B cell (primary cell): Measurements from ENCODE around the gene C20orf141. TPM values are rescaled to one million over a fixed set of nuclear protein-coding genes. Genes with fewer than 3 reads are reported as not detected.
A peak's percentile ranks its signal among the peaks of the same experiment; 100 is the strongest.

Source experiments
- ATAC-seq: fragments of 200-7000 bp; cut with Tn5 transposase; one replicate; pipeline ENCODE4 v1.10.0; 2021; ENCODE audit warnings: low read depth, mild to moderate bottlenecking, moderate number of reproducible peaks, moderate library complexity
- CTCF ChIA-PET: fragments of 350-600 bp; sonication (Branson Sonifier 250); formaldehyde crosslinking; loops from one replicate; lab custom pipeline; 2021; ENCODE audit warnings: antibody characterized with exemption, inconsistent platforms; lab: Charles Lee
- POLR2A ChIA-PET: fragments of 350-600 bp; sonication (Branson Sonifier 250); formaldehyde crosslinking; loops from one replicate; lab custom pipeline; 2021; ENCODE audit warnings: antibody characterized with exemption; lab: Charles Lee
- DNase-seq: peaks from one replicate; pipeline ENCODE4 v3.0.0; 2013
- H2AFZ ChIP-seq: 2 replicates; pipeline ENCODE4 v1.6.1; 2012; ENCODE audit warnings: mild to moderate bottlenecking, low read depth, low read length; ENCODE audit not compliant: insufficient read depth, poor library complexity, severe bottlenecking
- H3K27ac ChIP-seq, 2 donors: 1 replicate in 1 of 2; 2 replicates in 1 of 2; pipeline ENCODE4 v1.5.1; 2012 to 2013; ENCODE audit warnings: low read length in 2 of 2, mild to moderate bottlenecking in 2 of 2, moderate library complexity in 1 of 2
- H3K27me3 ChIP-seq, 4 experiments: fragments of 200-600 bp in 1 of 4; sonication (generic) in 1 of 4; replicated peaks in 1 of 4; 1 replicate in 2 of 4; 2 replicates in 2 of 4; pipeline versions ENCODE4 v1.6.1 to v1.7.0; 2013 to 2016; ENCODE audit warnings: low read length in 3 of 4, mild to moderate bottlenecking in 2 of 4, mixed read lengths in 1 of 4, moderate library complexity in 1 of 4; ENCODE audit not compliant: insufficient read depth in 4 of 4, control insufficient read depth in 3 of 4; ENCODE audit errors: control extremely low read depth in 1 of 4
- H3K36me3 ChIP-seq, 2 experiments: replicated peaks in 1 of 2; 1 replicate in 1 of 2; 2 replicates in 1 of 2; pipeline versions ENCODE4 v1.6.1 to v1.7.1; 2013; ENCODE audit warnings: low read length in 1 of 2; ENCODE audit not compliant: insufficient read depth in 2 of 2, control insufficient read depth in 1 of 2; ENCODE audit errors: control extremely low read depth in 1 of 2, extremely low read depth in 1 of 2
- H3K4me1 ChIP-seq, 2 donors: fragments of 200-600 bp in 1 of 2; sonication (generic) in 1 of 2; 1 replicate in 1 of 2; 2 replicates in 1 of 2; pipeline versions ENCODE4 v1.5.1 to v1.6.1; 2013 to 2017; ENCODE audit warnings: low read length in 2 of 2; ENCODE audit not compliant: control insufficient read depth in 2 of 2, insufficient read depth in 2 of 2
- H3K4me2 ChIP-seq: replicated peaks from 2 replicates; pipeline ENCODE3; 2012; ENCODE audit warnings: mild to moderate bottlenecking, low read depth, low read length; ENCODE audit not compliant: poor library complexity, severe bottlenecking
- H3K4me3 ChIP-seq, 5 experiments: fragments of 200-600 bp in 1 of 5; sonication (generic) in 1 of 5; 1 replicate in 3 of 5; 2 replicates in 2 of 5; pipeline versions ENCODE4 v1.5.1 to v1.7.0; 2011 to 2016; ENCODE audit warnings: low read length in 4 of 5, mild to moderate bottlenecking in 4 of 5, low read depth in 2 of 5, control low read depth in 1 of 5, moderate library complexity in 1 of 5; ENCODE audit not compliant: insufficient read depth in 1 of 5; ENCODE audit errors: control extremely low read depth in 1 of 5, extremely low read depth in 1 of 5
- H3K79me2 ChIP-seq: fragments of 200-600 bp; sonication (generic); one replicate; pipeline ENCODE4 v1.6.0; 2016; ENCODE audit warnings: low read length; ENCODE audit not compliant: control insufficient read depth, insufficient read depth
- H3K9ac ChIP-seq: fragments of 200-600 bp; sonication (generic); 2 replicates; pipeline ENCODE4 v1.6.1; 2017; ENCODE audit warnings: mild to moderate bottlenecking, low read length, moderate library complexity
- H3K9me3 ChIP-seq, 3 donors: one replicate each; pipeline versions ENCODE4 v1.6.1 to v1.7.1; 2013; ENCODE audit warnings: low read length in 2 of 3; ENCODE audit not compliant: control insufficient read depth in 2 of 3, insufficient read depth in 1 of 3; ENCODE audit errors: control extremely low read depth in 1 of 3
- H4K20me1 ChIP-seq: 2 replicates; pipeline ENCODE4 v1.6.0; 2012; ENCODE audit warnings: mild to moderate bottlenecking, low read length; ENCODE audit not compliant: insufficient read depth, control insufficient read depth, poor library complexity, severe bottlenecking
- H3K27ac Mint-ChIP-seq: one replicate; pipeline ENCODE4 v1.8.0; 2021; ENCODE audit warnings: mixed read lengths
- H3K27me3 Mint-ChIP-seq: one replicate; pipeline ENCODE4 v1.8.0; 2021; ENCODE audit warnings: mixed read lengths
- H3K4me1 Mint-ChIP-seq: one replicate; pipeline ENCODE4 v1.8.0; 2021; ENCODE audit warnings: mixed read lengths
- H3K4me3 Mint-ChIP-seq: one replicate; pipeline ENCODE4 v1.8.0; 2021; ENCODE audit warnings: mixed read lengths
- H3K9me3 Mint-ChIP-seq: one replicate; pipeline ENCODE4 v1.8.0; 2022; ENCODE audit warnings: mixed read lengths; ENCODE audit not compliant: insufficient read depth
- CTCF ChIP-seq: fragments of 200-600 bp; IDR thresholded peaks from one replicate; pipeline ENCODE4 v1.8.0; 2022; ENCODE audit warnings: antibody characterized with exemption, mild to moderate bottlenecking
- EZH2 ChIP-seq: IDR thresholded peaks from 2 replicates; pipeline ENCODE4 v1.6.1; 2012; ENCODE audit warnings: borderline replicate concordance, low read depth, mild to moderate bottlenecking, moderate library complexity, low read length; ENCODE audit not compliant: insufficient read depth, poor library complexity, severe bottlenecking
- WGBS: methylation state at CpG from one replicate; pipeline ENCODE4 v1.1.5; 2013; ENCODE audit warnings: missing lambda C conversion rate; ENCODE audit not compliant: insufficient coverage; 5-methylcytosine and 5-hydroxymethylcytosine counted together
- intact Hi-C: fragments of 100-400 bp; cut with micrococcal nuclease; formaldehyde crosslinking; loops from one replicate; pipeline ENCODE4 v1.10.0; 2022
- polyA plus RNA-seq: library from polyadenylated mRNA; depleted of rRNA; stranded (reverse); fragments of >200 nt; gene quantifications from 2 replicates; pipeline ENCODE4 v1.2.3, GENCODE V29; 2012
- total RNA-seq, 2 donors: library from RNA; stranded (reverse); fragments of 120-200 nt in 1 of 2; gene quantifications; 1 replicate in 1 of 2; 2 replicates in 1 of 2; pipeline versions ENCODE4 v1.2.3 to v1.2.4, GENCODE V29; 2013 to 2022

The C20orf141 gene
- total and polyA plus RNA-seq, 2 donors (not counting 1 experiment from before 2014, with no cell fraction given) = not detected

DNA sequence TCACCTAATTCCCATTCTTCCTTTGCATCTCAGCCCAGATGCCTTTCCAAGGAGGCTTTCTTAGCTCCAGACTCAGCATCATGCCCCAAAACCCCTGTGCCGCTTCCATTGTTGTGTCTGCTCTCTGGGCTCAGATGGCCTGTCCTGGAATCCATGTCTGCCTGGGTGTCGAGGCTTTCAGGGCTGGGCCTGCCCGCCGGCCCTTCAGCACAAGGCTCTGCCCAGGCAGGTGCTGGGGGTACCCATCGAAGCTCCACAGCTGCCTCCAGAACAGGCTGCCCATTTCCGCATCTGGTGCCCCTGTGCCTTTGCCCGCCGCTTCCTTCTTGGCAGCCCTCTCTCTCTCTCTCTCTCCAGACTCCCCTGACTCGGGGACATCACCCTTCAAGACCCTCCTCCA, 15.5 kb upstream of the C20orf141 start:
- TF ChIP-seq EZH2 = no peak
- peak overlapping the region; percentile 95 for H3K4me3 Mint-ChIP-seq

DNA sequence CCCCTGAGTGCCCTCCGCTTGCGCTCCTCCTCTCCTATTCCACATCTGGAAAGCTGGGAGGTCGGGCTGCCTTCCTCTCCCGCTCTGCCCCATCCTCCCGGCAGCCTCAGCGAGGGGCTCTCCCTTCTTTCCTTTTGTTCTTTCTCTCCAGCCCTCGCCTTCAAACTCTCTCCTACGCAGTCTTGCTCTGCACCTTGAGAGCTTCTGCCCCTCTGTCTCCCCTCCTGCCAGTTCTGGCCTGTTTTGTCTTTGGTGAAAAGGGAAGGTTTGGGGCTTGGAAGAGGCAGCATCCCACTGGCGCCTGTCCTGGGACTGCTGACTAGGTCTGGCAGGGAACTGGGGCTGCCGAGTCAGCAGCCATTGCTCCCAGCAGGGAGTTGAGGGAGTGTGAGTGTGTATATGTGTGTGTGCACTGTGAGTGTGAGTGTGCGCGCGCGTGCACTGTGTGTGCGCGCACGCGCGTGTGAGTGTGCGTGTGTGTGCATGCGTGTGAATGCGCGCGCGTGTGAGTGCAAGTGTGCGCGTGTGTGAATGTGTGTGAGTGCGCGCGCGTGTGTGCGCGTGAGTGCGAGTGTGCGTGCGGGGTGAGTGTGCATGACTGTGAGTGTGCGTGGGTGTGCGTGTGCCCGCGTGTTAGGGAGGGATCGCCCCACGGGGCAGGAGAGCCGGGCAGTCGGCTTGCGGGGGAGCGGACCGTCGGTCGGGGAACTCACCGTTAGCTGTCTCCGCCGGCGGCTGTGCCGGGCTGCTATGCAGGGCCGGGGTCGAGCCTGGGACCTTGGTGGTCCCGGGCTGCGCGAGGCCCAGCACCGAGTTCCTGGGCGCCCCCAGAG, 14.9 kb upstream of the C20orf141 start:
- ChIA-PET POLR2A (no interaction called here), CTCF (interaction anchor here (0.6 kb wide), 1 partner anchor 263 kb away, joined by 3 read pairs; no protein-coding TSS in a partner anchor)
- Histone ChIP-seq H3K9ac (peak overlapping the region; percentile 32), H3K4me1 (peaks cover 22 to 26% of the 10 kb centered on the region in 2 donors), H3K36me3 (no peaks in the 10 kb centered on the region), H2AFZ (peak overlapping the region; percentile 76), H3K4me3 (peak overlapping the region; percentile 13 to 47 (median 29)), H4K20me1 (no peaks in the 10 kb centered on the region), H3K4me2 (peak overlapping the region; percentile 75), H3K27ac (no peak overlapping the region), H3K9me3 (peaks cover 0 to 15% (median 0%) of the 10 kb centered on the region in 3 donors), H3K79me2 (no peaks in the 10 kb centered on the region), H3K27me3 (peaks cover 0 to 50% (median 12%) of the 10 kb centered on the region in 4 experiments)
- 7% methylated on average over 58 of the region's 61 CpGs for WGBS
- ATAC-seq = peak; percentile 19
- no peak for DNase-seq
- Mint-ChIP-seq H3K4me1 (peaks cover 32% of the 10 kb centered on the region), H3K9me3 (no peaks in the 10 kb centered on the region), H3K27me3 (peaks cover 57% of the 10 kb centered on the region), H3K27ac (peak overlapping the region; percentile 16), H3K4me3 (peak overlapping the region; percentile 95)
- no peak for TF ChIP-seq CTCF
- intact Hi-C loops = no loop called here

More for the DNA sequence above, 15.5 kb upstream of the C20orf141 start:
- peak overlapping the region; percentile 75 for H3K4me2 ChIP-seq
- WGBS = 47% methylated on average over 8 of the region's 9 CpGs
- CTCF ChIA-PET = no interaction called here
- DNase-seq (no peak), ATAC-seq (no peak)
- H3K27ac ChIP-seq = no peak overlapping the region
- no peaks in the 10 kb centered on the region for H3K79me2 ChIP-seq
- peaks cover 54% of the 10 kb centered on the region for H3K27me3 Mint-ChIP-seq
- peaks cover 0 to 15% (median 0%) of the 10 kb centered on the region in 3 donors for H3K9me3 ChIP-seq
- H3K27me3 ChIP-seq = peaks cover 0 to 48% (median 12%) of the 10 kb centered on the region in 4 experiments
- H4K20me1 ChIP-seq = no peaks in the 10 kb centered on the region
- H3K9ac ChIP-seq = no peak overlapping the region
- H3K4me1 Mint-ChIP-seq = peaks cover 32% of the 10 kb centered on the region
- intact Hi-C loops = no loop called here
- H3K9me3 Mint-ChIP-seq = no peaks in the 10 kb centered on the region
- H3K4me3 ChIP-seq = peak overlapping the region in 3 of 5 experiments; percentile 29 to 47 (median 31)
- H3K36me3 ChIP-seq = no peaks in the 10 kb centered on the region
- POLR2A ChIA-PET = no interaction called here
- H2AFZ ChIP-seq = peak overlapping the region; percentile 76
- H3K27ac Mint-ChIP-seq = no peak overlapping the region
- H3K4me1 ChIP-seq = peaks cover 22 to 26% of the 10 kb centered on the region in 2 donors
